HTR-8/SVneo (cell line): ENCODE data around the gene PDCD10.

Experiments used
- DNase-seq: peaks from one replicate; pipeline ENCODE4 v3.0.0; 2011; ENCODE audit warnings: low spot score, mixed read lengths; ENCODE audit not compliant: insufficient read length
- FAIRE-seq: peaks from 2 replicates; lab custom pipeline; 2011; peaks lifted over from hg19 to GRCh38; lab: Jason Lieb, UNC

Gene PDCD10

DNA sequence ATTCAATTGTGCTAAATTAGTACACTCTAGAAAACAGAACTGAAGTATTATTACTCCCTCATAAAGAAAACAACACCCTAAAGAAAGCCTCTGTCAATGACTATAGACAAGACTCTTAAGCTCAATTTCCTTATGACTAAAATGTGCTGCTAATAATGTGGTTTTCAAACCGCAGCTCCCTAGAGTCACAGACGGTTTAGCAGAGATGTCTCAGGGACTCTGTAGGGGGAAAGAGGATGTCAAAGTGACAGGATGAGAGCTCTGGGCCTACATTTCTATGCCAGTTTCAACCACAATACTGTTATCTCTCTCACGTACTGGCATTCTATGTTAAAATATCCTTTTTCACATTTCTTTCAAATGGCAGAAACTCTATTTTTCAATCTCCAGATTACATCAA, 43.3 kb downstream of the PDCD10 start:
- no peak for DNase-seq
- FAIRE-seq: no peak

DNA sequence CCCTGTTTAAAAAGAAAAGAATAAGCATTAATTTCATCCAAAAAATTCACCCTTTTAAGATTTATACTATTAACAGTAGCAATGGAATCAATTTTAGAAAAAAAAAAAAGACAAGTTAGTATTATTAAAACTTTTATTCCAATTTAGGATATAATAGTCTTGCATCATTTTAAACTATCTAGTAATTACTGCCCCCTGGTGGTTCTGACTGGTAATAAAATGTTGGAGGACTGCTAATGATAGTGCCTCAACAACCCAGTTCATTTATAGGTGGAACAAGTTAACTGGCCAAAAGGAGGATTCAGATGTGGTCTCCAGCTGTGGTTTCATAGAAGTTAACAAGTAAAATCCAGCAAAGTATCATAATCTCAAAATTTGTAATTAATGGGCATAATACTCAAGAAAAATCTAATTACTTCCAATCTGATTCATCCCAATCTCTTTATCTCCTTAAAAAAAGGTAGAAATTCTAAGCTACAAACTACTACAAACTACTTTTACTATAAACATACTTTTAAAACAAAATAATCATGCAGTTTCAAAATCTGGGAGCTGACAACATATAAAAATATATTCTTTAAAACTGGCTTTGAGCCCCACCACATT, 50.2 kb downstream of the PDCD10 start:
- DNase-seq (peak; percentile 8), FAIRE-seq (no peak)

GRCh38 chr3:167679526-167679925, 55.2 kb downstream of the PDCD10 start:
- DNase-seq: no peak
- FAIRE-seq: no peak

DNA sequence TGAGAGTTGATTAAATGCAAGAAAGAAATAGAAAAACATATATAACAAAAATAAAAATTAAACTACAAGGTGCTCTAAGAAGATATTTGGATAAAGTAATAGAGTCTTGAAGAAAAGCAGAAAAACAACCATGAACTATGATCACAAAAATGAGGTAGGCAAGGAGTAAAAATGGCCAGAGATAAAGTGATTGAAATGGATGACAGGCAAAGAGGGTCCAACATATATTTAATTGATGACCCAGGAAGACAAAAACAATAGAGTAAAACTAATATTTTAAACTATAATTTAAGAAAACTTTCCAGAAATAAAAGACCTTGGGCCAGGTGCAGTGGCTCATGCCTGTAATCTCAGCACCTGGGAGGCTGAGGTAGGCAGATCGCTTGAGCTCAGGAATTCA, 58.8 kb downstream of the PDCD10 start:
- FAIRE-seq (no peak), DNase-seq (no peak)

- FAIRE-seq (no peak), DNase-seq (no peak)
These were observed 61.5 kb downstream of the PDCD10 start for GRCh38 chr3:167673221-167673620.

DNA sequence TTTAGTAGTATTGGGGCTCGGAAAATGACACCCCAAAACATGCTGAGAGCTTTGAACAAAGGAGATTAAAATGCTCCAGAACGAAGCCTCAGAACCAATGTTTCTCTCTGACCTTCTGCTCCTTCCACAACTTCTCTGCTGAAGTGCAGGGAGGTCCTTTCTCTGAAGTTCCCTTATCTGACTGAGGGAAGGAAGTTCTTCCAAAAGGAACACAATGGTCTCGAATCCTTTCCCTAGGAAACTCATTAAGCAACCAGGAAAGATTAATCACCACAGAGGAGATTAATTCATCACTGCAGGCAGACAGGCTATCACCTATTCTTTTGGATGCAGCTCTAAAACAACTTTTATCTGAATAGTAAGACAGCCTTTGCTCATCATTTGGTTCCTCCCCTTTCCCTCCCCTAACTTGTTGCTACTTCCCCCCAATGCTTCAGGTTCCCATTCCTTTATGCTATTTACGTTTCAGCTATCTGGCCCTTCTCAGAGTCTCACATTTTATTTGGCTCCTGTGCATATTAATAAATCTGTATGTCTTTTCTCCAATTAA, 62.7 kb downstream of the PDCD10 start:
- FAIRE-seq (no peak), DNase-seq (no peak)

GRCh38 chr3:167669699-167670098, 65.0 kb downstream of the PDCD10 start:
- DNase-seq: no peak
- FAIRE-seq: no peak

DNA sequence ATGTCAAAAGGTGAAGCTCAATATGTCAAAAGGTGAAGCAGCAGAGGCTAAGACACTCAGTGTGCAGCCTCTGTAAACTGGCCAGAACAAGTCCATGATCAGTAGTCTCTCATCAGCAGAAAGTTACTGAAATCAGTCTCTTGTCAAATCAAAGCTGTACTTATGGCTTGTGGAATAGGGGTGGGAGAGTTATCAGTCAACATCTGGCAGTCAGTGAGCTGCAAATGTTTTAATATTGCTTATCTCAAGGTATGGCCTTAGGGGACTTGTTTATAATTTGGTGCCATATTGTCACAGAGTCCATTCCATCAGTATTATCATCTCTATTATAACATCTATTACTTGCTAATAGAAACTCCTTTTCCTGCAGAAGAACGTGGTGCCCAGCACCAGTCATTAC, 66.0 kb downstream of the PDCD10 start:
- DNase-seq: no peak
- no peak for FAIRE-seq

DNA sequence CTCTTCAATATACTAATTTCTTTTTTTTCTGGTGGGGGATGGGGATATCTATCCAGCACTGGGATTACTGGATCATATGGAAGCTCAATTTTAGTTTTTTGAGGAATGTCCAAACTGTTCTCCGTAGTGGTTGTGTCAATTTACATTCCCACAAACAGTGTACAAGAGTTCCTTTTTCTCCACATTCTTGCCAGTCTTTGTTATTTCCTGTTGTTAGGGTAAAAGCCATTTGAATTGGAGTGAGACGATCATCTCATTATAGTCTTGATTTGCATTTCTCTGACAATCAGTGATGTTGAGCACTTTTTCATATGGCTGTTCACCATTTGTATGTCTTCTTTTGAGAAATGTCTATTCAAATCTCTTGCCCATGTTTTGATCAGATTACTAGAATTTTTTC, 68.1 kb downstream of the PDCD10 start:
- DNase-seq: no peak
- FAIRE-seq: no peak

- no peak for DNase-seq
These were observed 71.7 kb downstream of the PDCD10 start for GRCh38 chr3:167662919-167663400.

GRCh38 chr3:167657684-167658225, 76.9 kb downstream of the PDCD10 start:
- DNase-seq (no peak), FAIRE-seq (no peak)

More at GRCh38 chr3:167662919-167663400, 71.7 kb downstream of the PDCD10 start:
- FAIRE-seq: no peak

GRCh38 chr3:167656821-167657220, 77.9 kb downstream of the PDCD10 start:
- no peak for DNase-seq
- no peak for FAIRE-seq

GRCh38 chr3:167653760-167654159, 80.9 kb downstream of the PDCD10 start, which contains the start of gene WDR49:
Gene WDR49, minus strand, starts transcription at chr3:167653942. Its CDS starts 517 bp downstream, at chr3:167653425.
- no peak for DNase-seq
- FAIRE-seq: no peak

GRCh38 chr3:167653155-167653554, 81.5 kb downstream of the PDCD10 start:
- DNase-seq: no peak
- FAIRE-seq: no peak

DNA sequence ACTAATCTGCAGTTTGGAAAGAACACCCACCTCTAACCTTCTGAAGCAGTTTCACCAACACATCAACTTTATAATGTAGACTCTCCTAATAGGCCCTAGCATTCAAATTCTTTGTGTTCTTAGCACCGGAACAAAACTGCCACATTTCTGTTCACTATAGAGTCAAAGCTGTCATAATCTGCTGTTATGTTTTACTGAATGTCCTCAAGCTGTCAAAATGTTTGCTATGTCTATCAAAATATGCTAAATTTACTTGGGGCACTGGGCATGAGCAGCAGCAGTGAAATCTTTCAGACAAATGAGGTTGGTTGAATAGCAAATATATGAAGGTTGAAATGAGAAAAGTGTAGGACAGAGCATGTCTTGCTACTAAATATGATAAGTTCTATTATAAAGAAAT, 82.9 kb downstream of the PDCD10 start:
- FAIRE-seq: no peak

GRCh38 chr3:167650459-167650858, 84.2 kb downstream of the PDCD10 start:
- no peak for FAIRE-seq
- DNase-seq: no peak

More for the DNA sequence above, 82.9 kb downstream of the PDCD10 start:
- DNase-seq: no peak

DNA sequence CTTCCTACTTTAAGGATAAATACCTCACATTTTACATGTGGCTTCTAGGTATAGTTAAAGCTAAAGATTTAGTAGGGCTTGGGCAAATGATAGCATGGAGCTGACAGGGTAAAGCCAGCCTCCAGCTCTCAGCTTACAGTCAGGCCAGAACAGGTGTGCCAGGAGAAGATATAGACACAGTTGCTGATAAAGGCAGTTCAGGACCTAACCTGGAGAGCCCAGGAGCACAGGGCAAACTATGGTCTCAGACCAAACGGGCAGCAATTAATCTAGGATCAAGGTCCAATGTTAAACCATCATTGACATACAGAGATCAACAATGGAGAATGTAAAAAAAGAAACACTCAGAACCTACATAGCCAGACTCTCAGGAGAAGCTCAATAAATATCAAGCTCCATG, 84.9 kb downstream of the PDCD10 start:
- FAIRE-seq (no peak), DNase-seq (no peak)

DNA sequence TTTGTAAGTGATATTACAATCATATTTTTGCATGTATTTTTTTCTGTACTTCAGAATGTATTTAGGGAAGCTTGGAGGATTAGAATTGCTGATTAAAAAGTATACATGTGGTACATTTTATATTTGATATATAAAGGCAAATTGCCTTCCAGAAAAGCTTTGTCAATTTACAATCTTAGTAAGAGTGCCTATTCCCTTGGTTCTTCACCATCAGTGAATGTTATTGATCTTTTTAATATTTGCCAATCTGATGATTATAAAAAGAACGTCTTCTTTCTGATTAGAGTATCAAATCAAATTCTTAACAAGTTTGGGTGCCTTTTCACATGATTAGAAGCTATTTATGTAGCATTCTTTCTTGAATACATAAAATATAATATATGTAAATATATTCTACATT, 90.1 kb downstream of the PDCD10 start:
- no peak for FAIRE-seq
- DNase-seq: no peak
